Measurements from ENCODE around the gene ABTB2.

DNA sequence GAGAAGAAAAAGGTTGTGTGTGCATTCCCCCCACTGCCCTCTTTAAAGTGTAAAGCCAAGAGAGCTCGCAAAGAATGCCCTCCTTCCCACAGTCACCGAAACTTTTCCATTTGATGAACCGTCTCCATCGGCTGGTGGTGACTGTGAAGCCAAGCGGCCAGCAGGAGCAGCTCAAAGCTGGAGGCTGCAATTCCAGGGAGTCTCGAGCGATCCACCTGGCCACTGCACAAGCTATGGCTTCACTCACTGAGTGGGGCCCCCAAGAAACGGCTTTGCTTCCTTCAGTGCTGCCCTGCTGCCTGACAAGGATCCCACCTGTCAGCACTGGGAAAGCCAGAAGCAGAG is 117.7 kb downstream of the ABTB2 start:
- TF ChIP-seq POLR2AphosphoS5 (IDR thresholded peaks at IDR 0.05) (no peak), EZH2 (IDR thresholded peaks at IDR 0.05; ENCODE audit: borderline replicate concordance, insufficient read depth, low read length, poor library complexity, severe bottlenecking) (no peak), EP300 (conservative IDR thresholded peaks at IDR 0.05; ENCODE audit: poor library complexity, severe bottlenecking) (no peak), SMC3 (conservative IDR thresholded peaks at IDR 0.05; ENCODE audit: poor library complexity) (no peak)
- TF ChIP-seq, protein P1, sequence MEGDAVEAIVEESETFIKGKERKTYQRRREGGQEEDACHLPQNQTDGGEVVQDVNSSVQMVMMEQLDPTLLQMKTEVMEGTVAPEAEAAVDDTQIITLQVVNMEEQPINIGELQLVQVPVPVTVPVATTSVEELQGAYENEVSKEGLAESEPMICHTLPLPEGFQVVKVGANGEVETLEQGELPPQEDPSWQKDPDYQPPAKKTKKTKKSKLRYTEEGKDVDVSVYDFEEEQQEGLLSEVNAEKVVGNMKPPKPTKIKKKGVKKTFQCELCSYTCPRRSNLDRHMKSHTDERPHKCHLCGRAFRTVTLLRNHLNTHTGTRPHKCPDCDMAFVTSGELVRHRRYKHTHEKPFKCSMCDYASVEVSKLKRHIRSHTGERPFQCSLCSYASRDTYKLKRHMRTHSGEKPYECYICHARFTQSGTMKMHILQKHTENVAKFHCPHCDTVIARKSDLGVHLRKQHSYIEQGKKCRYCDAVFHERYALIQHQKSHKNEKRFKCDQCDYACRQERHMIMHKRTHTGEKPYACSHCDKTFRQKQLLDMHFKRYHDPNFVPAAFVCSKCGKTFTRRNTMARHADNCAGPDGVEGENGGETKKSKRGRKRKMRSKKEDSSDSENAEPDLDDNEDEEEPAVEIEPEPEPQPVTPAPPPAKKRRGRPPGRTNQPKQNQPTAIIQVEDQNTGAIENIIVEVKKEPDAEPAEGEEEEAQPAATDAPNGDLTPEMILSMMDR (IDR thresholded peaks at IDR 0.05; ENCODE audit: poor library complexity, severe bottlenecking): no peak
- TF ChIP-seq, protein P2, sequence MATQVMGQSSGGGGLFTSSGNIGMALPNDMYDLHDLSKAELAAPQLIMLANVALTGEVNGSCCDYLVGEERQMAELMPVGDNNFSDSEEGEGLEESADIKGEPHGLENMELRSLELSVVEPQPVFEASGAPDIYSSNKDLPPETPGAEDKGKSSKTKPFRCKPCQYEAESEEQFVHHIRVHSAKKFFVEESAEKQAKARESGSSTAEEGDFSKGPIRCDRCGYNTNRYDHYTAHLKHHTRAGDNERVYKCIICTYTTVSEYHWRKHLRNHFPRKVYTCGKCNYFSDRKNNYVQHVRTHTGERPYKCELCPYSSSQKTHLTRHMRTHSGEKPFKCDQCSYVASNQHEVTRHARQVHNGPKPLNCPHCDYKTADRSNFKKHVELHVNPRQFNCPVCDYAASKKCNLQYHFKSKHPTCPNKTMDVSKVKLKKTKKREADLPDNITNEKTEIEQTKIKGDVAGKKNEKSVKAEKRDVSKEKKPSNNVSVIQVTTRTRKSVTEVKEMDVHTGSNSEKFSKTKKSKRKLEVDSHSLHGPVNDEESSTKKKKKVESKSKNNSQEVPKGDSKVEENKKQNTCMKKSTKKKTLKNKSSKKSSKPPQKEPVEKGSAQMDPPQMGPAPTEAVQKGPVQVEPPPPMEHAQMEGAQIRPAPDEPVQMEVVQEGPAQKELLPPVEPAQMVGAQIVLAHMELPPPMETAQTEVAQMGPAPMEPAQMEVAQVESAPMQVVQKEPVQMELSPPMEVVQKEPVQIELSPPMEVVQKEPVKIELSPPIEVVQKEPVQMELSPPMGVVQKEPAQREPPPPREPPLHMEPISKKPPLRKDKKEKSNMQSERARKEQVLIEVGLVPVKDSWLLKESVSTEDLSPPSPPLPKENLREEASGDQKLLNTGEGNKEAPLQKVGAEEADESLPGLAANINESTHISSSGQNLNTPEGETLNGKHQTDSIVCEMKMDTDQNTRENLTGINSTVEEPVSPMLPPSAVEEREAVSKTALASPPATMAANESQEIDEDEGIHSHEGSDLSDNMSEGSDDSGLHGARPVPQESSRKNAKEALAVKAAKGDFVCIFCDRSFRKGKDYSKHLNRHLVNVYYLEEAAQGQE (IDR thresholded peaks at IDR 0.05; ENCODE audit: borderline replicate concordance): no peak

All from neural cell (in vitro differentiated cells).